ENCODE results near the gene CHCHD6. TPM values are rescaled to one million over a fixed set of nuclear protein-coding genes. Genes with fewer than 3 reads are reported as not detected.

CHCHD6 gene
- total RNA-seq, 2 donors from 2014 or later = 23.6 to 34.4 TPM

DNA sequence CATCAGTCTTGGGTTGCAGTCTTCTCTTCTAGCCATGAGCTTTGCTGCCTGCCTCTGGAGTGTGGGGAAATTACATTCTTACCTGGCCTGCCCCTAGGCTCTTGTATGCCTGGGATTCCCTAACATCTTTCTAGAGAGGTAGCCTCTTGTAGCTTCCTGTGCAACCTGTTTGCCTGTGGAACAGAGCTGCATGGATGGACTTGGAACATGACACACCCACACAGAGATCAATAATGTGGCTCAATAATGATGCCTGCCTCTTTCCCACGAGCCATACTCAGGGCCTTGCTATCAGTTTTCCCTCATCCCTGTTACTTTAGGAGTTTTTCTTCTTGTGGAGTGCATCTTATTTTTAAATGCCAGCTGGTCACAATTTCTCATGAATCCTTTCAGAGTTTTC lies 11.4 kb downstream of the CHCHD6 start:
- 81 to 100% methylated on average over 1 of the region's 1 CpG for WGBS, 2 experiments (ENCODE audit: insufficient coverage in 1 of 2, insufficient read length in 1 of 2)
- no peak for DNase-seq
- no peaks in the 10 kb centered on the region for H3K27me3 ChIP-seq (ENCODE audit: control insufficient read depth, insufficient read depth, low read length, poor library complexity, severe bottlenecking)
- H3K4me1 ChIP-seq (ENCODE audit: control insufficient read depth, insufficient read depth, low read length) = no peaks in the 10 kb centered on the region
- TF ChIP-seq, protein P1, sequence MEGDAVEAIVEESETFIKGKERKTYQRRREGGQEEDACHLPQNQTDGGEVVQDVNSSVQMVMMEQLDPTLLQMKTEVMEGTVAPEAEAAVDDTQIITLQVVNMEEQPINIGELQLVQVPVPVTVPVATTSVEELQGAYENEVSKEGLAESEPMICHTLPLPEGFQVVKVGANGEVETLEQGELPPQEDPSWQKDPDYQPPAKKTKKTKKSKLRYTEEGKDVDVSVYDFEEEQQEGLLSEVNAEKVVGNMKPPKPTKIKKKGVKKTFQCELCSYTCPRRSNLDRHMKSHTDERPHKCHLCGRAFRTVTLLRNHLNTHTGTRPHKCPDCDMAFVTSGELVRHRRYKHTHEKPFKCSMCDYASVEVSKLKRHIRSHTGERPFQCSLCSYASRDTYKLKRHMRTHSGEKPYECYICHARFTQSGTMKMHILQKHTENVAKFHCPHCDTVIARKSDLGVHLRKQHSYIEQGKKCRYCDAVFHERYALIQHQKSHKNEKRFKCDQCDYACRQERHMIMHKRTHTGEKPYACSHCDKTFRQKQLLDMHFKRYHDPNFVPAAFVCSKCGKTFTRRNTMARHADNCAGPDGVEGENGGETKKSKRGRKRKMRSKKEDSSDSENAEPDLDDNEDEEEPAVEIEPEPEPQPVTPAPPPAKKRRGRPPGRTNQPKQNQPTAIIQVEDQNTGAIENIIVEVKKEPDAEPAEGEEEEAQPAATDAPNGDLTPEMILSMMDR (conservative IDR thresholded peaks at IDR 0.05) = no peak
- no peak overlapping the region for H3K4me3 Mint-ChIP-seq
- H3K4me3 ChIP-seq (ENCODE audit: low read length) = no peak overlapping the region
- H3K9ac ChIP-seq (ENCODE audit: extremely low read depth, low read length, poor library complexity, severe bottlenecking) = no peak overlapping the region
- H3K27ac ChIP-seq (ENCODE audit: low read depth, low read length) = no peak overlapping the region
- no peaks in the 10 kb centered on the region for H3K9me3 ChIP-seq (ENCODE audit: control insufficient read depth, low read length)
- no peak overlapping the region for H3K27ac Mint-ChIP-seq
- peaks cover 6% of the 10 kb centered on the region for H3K4me1 Mint-ChIP-seq
- H3K36me3 Mint-ChIP-seq (ENCODE audit: low read depth) = no peaks in the 10 kb centered on the region
- H3K9me3 Mint-ChIP-seq = no peaks in the 10 kb centered on the region
- H3K36me3 ChIP-seq (ENCODE audit: control insufficient read depth, insufficient read depth, low read length) = no peaks in the 10 kb centered on the region
- no peaks in the 10 kb centered on the region for H3K27me3 Mint-ChIP-seq (ENCODE audit: insufficient read depth)

DNA sequence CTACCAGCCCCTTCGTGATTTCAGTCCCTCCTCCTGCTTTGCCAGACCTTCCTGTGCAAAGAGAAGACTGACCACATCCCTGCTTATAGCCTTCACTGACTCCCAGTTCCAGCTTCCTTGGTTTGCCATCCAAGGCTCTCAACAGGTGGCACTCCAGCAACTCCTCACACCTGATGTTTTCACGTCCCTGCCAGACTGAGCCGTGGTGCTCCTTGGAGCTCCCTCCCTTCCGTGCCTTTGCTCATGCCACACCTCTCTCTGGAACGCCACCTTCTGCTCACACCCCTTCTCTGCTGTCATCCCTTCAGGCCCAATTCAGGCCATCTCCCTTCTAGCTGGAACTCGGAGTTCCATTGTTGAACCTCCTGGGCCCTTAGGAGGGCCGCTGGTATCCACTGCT lies 12.0 kb downstream of the CHCHD6 start:
- H3K27ac ChIP-seq (ENCODE audit: low read depth, low read length) = no peak overlapping the region
- H3K27me3 Mint-ChIP-seq (ENCODE audit: insufficient read depth) = no peaks in the 10 kb centered on the region
- H3K36me3 Mint-ChIP-seq (ENCODE audit: low read depth) = no peaks in the 10 kb centered on the region
- no peaks in the 10 kb centered on the region for H3K36me3 ChIP-seq (ENCODE audit: control insufficient read depth, insufficient read depth, low read length)
- no peaks in the 10 kb centered on the region for H3K4me1 ChIP-seq (ENCODE audit: control insufficient read depth, insufficient read depth, low read length)
- H3K27me3 ChIP-seq (ENCODE audit: control insufficient read depth, insufficient read depth, low read length, poor library complexity, severe bottlenecking) = no peaks in the 10 kb centered on the region
- H3K4me3 Mint-ChIP-seq = no peak overlapping the region
- no peak overlapping the region for H3K4me3 ChIP-seq (ENCODE audit: low read length)
- WGBS, 2 experiments (ENCODE audit: insufficient coverage in 1 of 2, insufficient read length in 1 of 2) = 82 to 86% methylated on average over 2 to 7 of the region's 7 CpGs
- H3K9me3 ChIP-seq (ENCODE audit: control insufficient read depth, low read length) = no peaks in the 10 kb centered on the region
- H3K4me1 Mint-ChIP-seq = peaks cover 11% of the 10 kb centered on the region
- H3K27ac Mint-ChIP-seq = no peak overlapping the region
- TF ChIP-seq, protein P1 (conservative IDR thresholded peaks at IDR 0.05) = no peak
- H3K9me3 Mint-ChIP-seq = no peaks in the 10 kb centered on the region
- H3K9ac ChIP-seq (ENCODE audit: extremely low read depth, low read length, poor library complexity, severe bottlenecking) = no peak overlapping the region
- no peak for DNase-seq

DNA sequence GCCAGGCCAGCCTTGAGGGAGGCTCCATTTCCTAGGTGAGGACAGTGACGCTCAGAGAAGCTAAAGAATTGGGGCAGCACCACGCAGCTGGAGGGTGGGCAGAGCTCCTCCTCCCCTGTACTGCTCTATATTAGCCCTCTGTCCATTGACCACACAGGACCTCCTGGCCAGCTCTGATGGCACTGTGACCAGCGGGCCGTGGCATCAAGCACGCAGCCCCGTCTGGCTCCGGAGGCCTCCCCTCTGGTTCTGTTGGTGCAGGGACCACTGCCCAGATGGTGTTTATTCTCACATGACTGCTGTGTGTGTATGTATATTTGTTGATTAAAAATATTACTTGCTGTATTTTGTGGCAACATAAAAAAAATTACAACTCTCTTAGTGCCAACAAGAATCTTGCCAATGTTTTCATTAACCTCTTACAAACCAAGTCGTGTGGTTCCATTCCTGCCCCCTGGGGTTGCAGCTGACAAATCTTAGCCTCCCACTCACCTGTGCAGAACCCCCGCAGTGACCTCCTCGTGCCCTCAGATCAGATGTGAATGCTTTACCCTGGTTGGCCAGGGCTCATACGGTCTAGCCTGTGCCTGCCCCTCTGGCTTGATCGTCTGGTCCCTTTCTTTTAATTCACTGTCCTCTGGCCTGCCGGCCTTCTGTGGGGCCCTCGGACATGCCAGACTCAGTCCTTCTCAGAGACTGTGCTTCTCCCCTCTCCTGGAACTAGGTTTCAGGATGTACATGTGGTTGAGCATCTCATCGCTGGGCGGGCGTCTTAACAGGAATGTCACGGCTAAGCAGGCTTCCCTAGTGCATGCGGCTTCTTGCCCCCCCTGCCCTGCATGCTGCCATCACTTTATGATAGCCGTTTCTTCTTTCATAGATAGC lies 14.8 kb downstream of the CHCHD6 start:
- Histone ChIP-seq H3K27ac (ENCODE audit: low read depth, low read length) (no peak overlapping the region), H3K9me3 (ENCODE audit: control insufficient read depth, low read length) (no peaks in the 10 kb centered on the region), H3K4me1 (ENCODE audit: control insufficient read depth, insufficient read depth, low read length) (no peaks in the 10 kb centered on the region), H3K9ac (ENCODE audit: extremely low read depth, low read length, poor library complexity, severe bottlenecking) (no peak overlapping the region), H3K27me3 (ENCODE audit: control insufficient read depth, insufficient read depth, low read length, poor library complexity, severe bottlenecking) (no peaks in the 10 kb centered on the region), H3K4me3 (ENCODE audit: low read length) (no peak overlapping the region), H3K36me3 (ENCODE audit: control insufficient read depth, insufficient read depth, low read length) (no peaks in the 10 kb centered on the region)
- WGBS, 2 experiments (ENCODE audit: insufficient coverage in 1 of 2, insufficient read length in 1 of 2) = 86 to 91% methylated on average over 16 to 20 of the region's 20 CpGs
- Mint-ChIP-seq H3K27ac (no peak overlapping the region), H3K9me3 (no peaks in the 10 kb centered on the region), H3K4me3 (no peak overlapping the region), H3K27me3 (ENCODE audit: insufficient read depth) (no peaks in the 10 kb centered on the region), H3K4me1 (peaks cover 11% of the 10 kb centered on the region), H3K36me3 (ENCODE audit: low read depth) (no peaks in the 10 kb centered on the region)
- TF ChIP-seq, protein P1 (conservative IDR thresholded peaks at IDR 0.05) = no peak
- DNase-seq = no peak
